Renal pelvis (tissue), 4 donors: ENCODE data around the gene MUC20. TPM values are rescaled to one million over a fixed set of nuclear protein-coding genes. Genes with fewer than 3 reads are reported as not detected.
"Not testable (repeated sequence)": the region's sequence is repeated elsewhere in the genome, so short reads cannot be mapped to it uniquely, and the experiment has no call there.

Source experiments
- DNase-seq: peaks from one replicate; pipeline ENCODE4 v3.0.0-alpha.2; 2013
- polyA plus RNA-seq, 3 donors: library from polyadenylated mRNA; unstranded; fragments of 120-200 nt; gene quantifications; one replicate each; pipeline ENCODE4 v1.2.1, GENCODE V29; 2013; ENCODE audit not compliant: insufficient read length in 3 of 3

MUC20 gene
- polyA plus RNA-seq, 3 donors: 17.2 to 50.5 (median 39.6) TPM

DNA sequence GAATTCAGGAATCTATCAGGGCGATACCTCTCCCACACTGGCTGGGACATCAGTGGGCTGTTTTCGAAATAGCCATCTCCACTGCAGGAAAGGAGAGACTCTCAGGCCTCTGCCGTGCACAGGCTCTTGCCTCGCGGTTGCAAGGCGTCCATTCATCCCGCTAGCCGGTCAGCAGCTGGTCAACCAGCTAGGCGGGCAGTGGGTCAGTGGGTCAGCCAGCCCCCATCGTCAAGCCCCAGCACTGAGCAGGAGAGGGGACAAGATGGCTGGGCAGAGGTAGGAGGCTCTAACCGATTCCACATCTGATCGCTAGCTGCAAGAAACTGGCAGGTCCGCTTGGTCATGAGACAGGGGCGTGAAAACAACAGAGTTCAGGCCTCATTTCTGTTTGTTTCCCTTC is 45.9 kb downstream of the MUC20 start:
- DNase-seq: no peak

DNA sequence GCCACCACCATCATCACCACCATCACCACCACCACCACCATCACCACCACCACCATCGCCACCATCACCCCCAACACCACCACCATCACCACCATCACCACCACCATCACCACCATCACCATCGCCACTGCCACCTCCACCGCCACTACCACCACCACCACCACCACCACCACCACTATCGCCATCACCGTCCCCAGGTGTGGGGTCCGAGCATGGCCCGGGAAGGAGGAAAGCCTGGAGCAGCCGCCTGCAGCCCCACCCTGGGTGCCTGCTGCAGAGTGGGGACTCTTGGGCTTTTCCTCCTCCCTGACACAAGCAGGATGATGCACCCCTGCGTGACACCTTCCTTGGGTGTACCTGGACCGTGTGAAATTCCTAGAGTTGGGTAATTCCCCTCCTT is 47.0 kb downstream of the MUC20 start:
- no peak for DNase-seq

DNA sequence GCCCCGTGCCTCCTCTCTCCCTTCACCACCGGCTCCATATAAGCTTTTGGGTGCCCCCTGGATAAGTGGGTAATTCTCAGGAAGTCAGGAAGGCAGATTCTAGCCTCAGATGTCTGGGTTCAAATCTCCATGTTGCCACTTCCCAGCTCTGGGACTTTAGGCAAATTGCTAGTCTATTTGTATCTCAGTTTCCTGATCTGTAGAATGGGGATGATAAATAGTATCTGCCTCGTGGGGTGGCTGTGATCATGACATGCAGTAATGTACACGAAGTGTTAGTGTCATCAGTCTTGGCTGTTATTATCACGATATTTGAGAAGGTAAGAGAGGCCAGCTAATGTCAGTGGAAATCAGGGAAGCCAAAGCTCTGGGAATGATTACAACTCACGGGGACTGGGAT is 47.6 kb downstream of the MUC20 start:
- no peak for DNase-seq

DNA sequence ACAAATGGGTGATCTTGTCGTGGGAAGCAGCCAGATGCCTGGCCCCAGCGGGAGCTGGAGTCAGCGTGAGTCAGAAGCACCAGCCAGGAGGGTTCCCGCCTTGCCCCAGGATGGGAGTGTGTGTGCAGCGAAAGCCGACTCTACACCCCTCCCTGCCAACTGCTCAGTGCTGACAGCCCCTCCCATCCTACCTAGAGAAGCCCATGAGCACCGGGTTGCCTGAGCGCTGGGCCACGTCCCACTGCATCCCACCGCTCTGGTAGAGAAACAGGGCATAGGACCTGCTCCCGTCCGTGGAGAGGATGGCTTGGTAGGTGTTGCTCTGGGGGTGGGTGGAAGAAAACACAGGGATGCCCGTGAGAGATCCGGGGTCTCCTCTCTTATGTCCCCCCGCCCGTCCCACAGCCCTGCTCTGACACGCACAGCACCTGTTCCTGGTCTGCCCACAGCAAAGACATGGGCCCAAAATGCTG is 48.1 kb downstream of the MUC20 start:
- no peak for DNase-seq

DNA sequence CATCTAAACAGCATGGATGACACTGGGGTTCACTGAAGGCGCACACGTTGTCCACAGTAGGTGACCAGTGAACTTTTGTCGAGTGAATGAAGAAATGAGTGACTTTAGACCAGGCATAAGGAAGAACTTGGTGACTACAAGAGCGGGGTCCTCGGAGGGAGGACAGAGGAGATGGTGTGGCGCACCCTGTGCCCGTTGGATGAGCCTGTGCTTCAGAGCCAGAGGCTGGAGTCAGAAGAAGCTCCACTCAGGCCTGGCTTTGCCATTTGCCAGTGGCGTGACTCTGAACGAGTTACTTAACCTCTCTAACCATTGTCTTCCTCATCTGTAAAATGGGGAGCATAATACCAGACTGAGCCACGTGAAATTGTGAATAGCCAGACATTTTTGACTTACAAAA is 48.8 kb downstream of the MUC20 start:
- DNase-seq: no peak

DNA sequence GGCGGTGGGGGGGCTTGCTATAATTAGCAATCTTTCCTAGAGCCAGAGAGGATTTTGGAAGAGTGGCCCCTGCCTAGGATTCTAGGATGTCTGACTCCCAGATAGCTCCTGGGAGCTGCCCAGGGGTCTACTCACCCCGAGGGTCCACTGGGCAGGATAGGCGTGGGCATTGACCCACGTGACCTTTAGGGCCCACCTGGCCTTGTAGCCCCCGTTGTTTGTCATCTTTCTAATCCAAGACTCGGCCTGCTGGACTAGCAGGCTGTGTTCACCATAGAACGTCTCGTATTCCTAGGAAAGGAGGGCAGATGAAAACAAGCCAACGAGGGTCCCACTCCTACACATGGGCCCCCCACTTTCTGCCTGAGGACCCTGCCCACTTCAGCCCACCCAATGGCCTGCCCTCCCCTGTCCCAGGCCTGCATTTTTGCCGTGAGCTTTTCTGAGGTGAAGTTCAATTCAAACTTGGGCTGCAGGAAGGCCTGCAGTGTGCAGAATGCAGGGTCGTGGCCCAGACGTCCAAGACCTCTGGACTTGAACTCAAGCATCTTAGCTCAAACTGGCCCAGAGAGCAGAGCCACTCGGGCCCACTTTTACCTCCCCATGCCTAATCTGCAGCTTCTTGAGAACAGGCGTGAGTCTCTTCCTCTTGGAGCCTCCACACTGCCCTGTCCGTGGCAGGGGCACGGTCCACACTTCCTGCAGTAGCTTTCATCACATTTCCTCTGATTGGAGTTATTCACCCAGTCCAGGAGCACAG is 49.5 kb downstream of the MUC20 start:
- no peak for DNase-seq

DNA sequence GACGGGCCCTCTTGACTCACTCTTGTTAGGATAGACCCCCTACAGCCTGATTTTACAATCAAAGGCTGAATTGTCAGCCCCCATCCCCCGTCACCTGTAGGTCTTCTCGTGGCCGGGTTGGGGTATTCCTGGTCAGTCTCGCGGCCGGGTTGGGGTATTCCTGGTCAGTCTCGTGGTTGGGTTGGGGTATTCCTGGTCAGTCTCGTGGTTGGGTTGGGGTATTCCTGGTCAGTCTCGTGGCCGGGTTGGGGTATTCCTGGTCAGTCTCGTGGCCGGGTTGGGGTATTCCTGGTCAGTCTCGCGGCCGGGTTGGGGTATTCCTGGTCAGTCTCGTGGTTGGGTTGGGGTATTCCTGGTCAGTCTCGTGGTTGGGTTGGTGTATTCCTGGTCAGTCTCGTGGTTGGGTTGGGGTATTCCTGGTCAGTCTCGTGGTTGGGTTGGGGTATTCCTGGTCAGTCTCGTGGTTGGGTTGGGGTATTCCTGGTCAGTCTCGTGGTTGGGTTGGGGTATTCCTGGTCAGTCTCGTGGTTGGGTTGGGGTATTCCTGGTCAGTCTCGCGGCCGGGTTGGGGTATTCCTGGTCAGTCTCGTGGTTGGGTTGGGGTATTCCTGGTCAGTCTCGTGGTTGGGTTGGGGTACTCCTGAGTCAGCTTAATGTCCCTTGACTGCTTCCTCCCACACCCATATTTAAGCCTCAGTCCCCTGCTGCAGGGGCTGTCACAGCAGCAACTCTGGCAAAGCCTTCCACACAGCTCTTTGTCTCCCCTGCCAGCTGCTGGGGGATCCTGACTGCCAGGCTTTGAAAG is 50.3 kb downstream of the MUC20 start:
- DNase-seq: not testable (repeated sequence)

DNA sequence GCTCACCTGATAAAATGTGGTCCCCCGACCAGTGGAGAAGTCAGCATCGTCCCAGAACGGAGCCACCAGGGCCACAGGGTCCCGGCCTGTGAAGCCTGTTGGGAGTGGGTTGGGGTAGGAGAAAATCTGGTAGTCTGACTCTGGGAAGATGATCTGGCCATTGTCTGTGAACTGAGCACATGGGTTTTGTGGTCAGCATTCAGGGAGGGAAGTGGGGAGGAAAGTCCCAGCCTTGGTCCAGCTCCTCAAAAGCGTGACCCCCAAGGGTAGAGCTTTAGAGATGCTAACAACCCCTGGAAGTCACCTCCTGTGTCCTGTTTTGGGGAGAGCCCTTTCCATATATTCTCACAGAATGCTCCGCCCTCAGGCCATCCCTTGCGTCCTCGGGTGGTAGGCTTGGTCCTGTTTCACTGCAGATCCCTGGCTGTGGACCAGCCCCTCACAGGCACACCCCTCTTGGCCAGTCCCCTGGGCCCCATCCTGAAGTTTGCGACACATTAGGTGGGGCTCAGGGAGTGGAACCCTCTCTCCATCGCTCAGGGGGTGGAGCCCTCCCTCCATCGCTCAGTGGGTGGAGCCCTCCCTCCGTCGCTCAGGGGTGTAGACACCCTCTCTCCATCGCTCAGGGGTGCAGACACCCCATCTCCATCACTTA is 51.0 kb downstream of the MUC20 start:
- DNase-seq: no peak

DNA sequence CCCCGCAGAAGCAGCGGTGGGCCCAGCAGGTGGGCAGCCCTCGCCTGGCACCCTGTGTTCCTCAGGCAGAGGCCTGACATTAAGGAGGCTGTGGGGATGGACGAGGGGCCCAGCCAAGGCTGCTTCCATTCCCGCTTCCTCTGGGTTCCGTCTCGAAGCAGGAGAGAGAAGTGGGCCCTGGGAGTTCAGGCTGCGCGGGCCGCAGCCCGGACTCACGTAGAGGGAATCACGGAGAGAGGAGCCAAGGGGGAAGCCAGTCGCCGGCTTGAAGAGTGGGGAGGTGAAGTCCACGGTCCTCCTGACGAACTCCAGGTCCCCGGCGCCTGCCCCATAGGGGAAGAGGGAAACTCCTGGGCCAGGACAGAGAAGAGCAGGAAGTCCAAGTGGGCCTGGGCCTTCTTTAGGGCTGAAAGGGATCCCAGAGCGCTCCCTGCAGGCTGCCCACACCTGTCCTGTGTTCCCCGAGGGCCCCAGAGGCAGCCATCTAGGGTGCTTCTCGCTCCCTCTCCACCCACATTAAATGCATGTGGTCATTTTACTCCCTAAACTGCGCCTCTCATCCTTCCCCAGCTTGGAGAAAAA is 53.3 kb downstream of the MUC20 start:
- no peak for DNase-seq

DNA sequence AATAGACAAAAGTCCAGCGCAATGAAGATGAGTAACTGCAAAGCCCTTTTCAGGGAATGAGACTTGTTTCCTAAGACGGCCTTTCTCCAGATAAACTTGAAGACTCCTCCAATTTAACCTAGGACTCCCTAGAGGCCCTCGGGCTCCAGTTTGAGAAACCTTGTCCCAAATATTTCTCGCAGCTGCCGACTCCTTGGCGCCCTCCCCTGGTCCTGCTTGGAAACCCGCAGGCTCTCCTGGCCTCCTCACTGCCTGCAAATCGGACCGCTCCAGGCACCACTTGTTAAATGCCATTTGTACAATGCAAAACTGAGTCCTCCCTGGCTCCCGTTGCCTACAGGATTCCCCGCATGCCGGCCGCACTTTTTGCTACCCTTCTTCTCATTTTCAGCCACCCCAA is 54.1 kb downstream of the MUC20 start:
- DNase-seq: peak; percentile 20

DNA sequence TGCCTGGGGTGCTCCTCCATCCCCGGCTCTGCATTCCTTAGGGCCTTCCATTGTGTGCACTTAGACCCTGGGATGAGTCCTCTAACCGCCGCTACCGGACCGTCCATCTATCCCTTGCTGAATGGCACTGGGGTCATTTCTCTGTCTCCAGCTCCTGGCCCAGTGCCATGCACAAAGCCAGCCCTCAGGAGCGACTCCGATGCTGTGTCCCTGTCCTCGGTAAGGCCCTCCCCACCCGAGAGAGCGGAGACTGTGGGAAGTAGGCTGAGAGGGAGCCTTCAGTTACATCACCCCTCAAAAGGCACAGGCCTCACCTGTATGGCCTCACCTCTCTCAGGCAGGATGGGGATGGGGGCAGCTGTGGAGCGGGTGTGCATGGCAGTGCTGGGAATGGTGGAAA is 57.2 kb downstream of the MUC20 start:
- no peak for DNase-seq

DNA sequence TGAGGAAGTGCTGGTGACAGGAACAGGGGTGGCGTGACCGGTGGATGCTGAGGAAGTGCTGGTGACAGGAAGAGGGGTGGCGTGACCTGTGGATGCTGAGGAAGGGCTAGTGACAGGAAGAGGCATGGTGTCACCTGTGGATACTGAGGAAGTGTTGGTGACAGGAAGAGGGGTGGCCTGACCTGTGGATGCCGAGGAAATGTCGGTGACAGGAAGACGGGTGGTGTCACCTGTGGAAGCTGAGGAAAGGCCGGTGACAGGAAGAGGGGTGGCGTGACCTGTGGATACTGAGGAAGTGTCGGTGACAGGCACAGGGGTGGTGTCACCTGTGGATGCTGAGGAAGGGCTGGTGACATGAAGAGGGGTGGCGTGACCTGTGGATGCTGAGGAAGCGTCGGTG is 60.5 kb downstream of the MUC20 start:
- DNase-seq: not testable (repeated sequence)

Other genes with a start within 250 kb of the MUC20 start
- 10 to 100 TPM; 53.3 to 56.1 (median 54.0) TPM for gene PPP1R2, start 177.7 kb upstream of the MUC20 start, polyA plus RNA-seq
- 10 to 100 TPM in 2 of 3 donors, 1 to 10 TPM in 1; 8.2 to 11.3 (median 10.0) TPM for gene APOD, start 137.0 kb upstream of the MUC20 start, polyA plus RNA-seq
- gene MUC4, start 91.0 kb downstream of the MUC20 start, polyA plus RNA-seq: 1 to 10 TPM in 2 of 3 donors, under 1 TPM in 1; 0.61 to 2.0 (median 1.0) TPM
- 10 to 100 TPM; 35.0 to 45.3 (median 43.8) TPM for gene TNK2, start 187.6 kb downstream of the MUC20 start, polyA plus RNA-seq